Activated T-cell treated with anti-CD3 and anti-CD28 coated beads for 1 hour (primary cell): ENCODE measurements around the gene SHROOM3.
"Not testable (repeated sequence)": the region's sequence is repeated elsewhere in the genome, so short reads cannot be mapped to it uniquely, and the experiment has no call there.

Experiments used
- DNase-seq: peaks from one replicate; pipeline ENCODE4 v3.0.0-alpha.2; 2020; ENCODE audit warnings: low read depth

SHROOM3 gene

GRCh38 chr4:76445911-76446310 lies 10.9 kb downstream of the SHROOM3 start:
- no peak for DNase-seq

- DNase-seq: no peak
Observed at GRCh38 chr4:76447393-76447851, 12.4 kb downstream of the SHROOM3 start.

- DNase-seq: no peak
Observed at GRCh38 chr4:76448211-76448610, 13.2 kb downstream of the SHROOM3 start.

GRCh38 chr4:76449362-76449767 lies 14.3 kb downstream of the SHROOM3 start:
- DNase-seq: no peak

GRCh38 chr4:76449833-76450232 lies 14.8 kb downstream of the SHROOM3 start:
- DNase-seq: no peak

GRCh38 chr4:76453232-76453631 lies 18.2 kb downstream of the SHROOM3 start:
- no peak for DNase-seq

- not testable (repeated sequence) for DNase-seq
Observed at GRCh38 chr4:76454073-76454472, 19.0 kb downstream of the SHROOM3 start.

GRCh38 chr4:76457885-76458284 lies 22.9 kb downstream of the SHROOM3 start:
- DNase-seq: no peak

- no peak for DNase-seq
Observed at GRCh38 chr4:76458297-76458696, 23.3 kb downstream of the SHROOM3 start.

GRCh38 chr4:76458825-76459224 lies 23.8 kb downstream of the SHROOM3 start:
- DNase-seq: no peak

GRCh38 chr4:76459291-76459723 lies 24.3 kb downstream of the SHROOM3 start:
- DNase-seq: no peak

- no peak for DNase-seq
Observed at GRCh38 chr4:76463568-76463967, 28.5 kb downstream of the SHROOM3 start.

GRCh38 chr4:76470064-76470463 lies 35.0 kb downstream of the SHROOM3 start:
- DNase-seq: no peak

GRCh38 chr4:76470532-76470931 lies 35.5 kb downstream of the SHROOM3 start:
- no peak for DNase-seq

GRCh38 chr4:76476571-76476970 lies 41.5 kb downstream of the SHROOM3 start:
- no peak for DNase-seq

GRCh38 chr4:76484654-76485053 lies 49.6 kb downstream of the SHROOM3 start:
- DNase-seq: no peak

GRCh38 chr4:76485450-76485849 lies 50.4 kb downstream of the SHROOM3 start:
- DNase-seq: no peak

- DNase-seq: no peak
Observed at GRCh38 chr4:76486588-76487276, 51.7 kb downstream of the SHROOM3 start.

GRCh38 chr4:76487621-76488020 lies 52.6 kb downstream of the SHROOM3 start:
- DNase-seq: no peak

- DNase-seq: no peak
Observed at GRCh38 chr4:76488455-76488854, 53.4 kb downstream of the SHROOM3 start.

- DNase-seq: no peak
Observed at GRCh38 chr4:76488888-76489685, 54.1 kb downstream of the SHROOM3 start.

GRCh38 chr4:76489686-76490161 lies 54.7 kb downstream of the SHROOM3 start:
- DNase-seq: no peak

- DNase-seq: no peak
Observed at GRCh38 chr4:76492055-76492454, 57.0 kb downstream of the SHROOM3 start.
